Upper lobe of left lung (tissue), 6 donors: ENCODE data around the gene INIP. TPM values are rescaled to one million over a fixed set of nuclear protein-coding genes. Genes with fewer than 3 reads are reported as not detected.

Experiments used
- ATAC-seq, 2 donors: fragments of 200-7000 bp; cut with Tn5 transposase; one replicate each; pipeline ENCODE4 v1.9.1; 2022; ENCODE audit warnings: mild to moderate bottlenecking in 2 of 2, moderate library complexity in 2 of 2; ENCODE audit not compliant: low FRiP score in 2 of 2
- DNase-seq, 2 donors: peaks; one replicate each; pipeline ENCODE4 v3.0.0-alpha.2; 2019 to 2020
- H3K27ac ChIP-seq, 4 donors: fragments of 200-600 bp; sonication (generic); one replicate each; pipeline ENCODE4 v1.5.1; 2016 to 2019
- H3K27me3 ChIP-seq, 4 donors: fragments of 200-600 bp; sonication (generic); one replicate each; pipeline ENCODE4 v1.5.1; 2017 to 2019
- H3K36me3 ChIP-seq, 4 donors: fragments of 200-600 bp; sonication (generic); one replicate each; pipeline ENCODE4 v1.5.1; 2016 to 2019
- H3K4me1 ChIP-seq, 4 donors: fragments of 200-600 bp; sonication (generic); one replicate each; pipeline ENCODE4 v1.5.1; 2018 to 2019
- H3K4me3 ChIP-seq, 4 donors: fragments of 200-600 bp; sonication (generic); one replicate each; pipeline ENCODE4 v1.5.1; 2017 to 2019; ENCODE audit warnings: mild to moderate bottlenecking in 2 of 4, moderate library complexity in 1 of 4
- H3K9me3 ChIP-seq, 4 donors: fragments of 200-600 bp; sonication (generic); one replicate each; pipeline ENCODE4 v1.5.1; 2018 to 2019
- EP300 ChIP-seq, 4 donors: sonication (generic); formaldehyde crosslinking; IDR thresholded peaks; one replicate each; pipeline ENCODE4 v1.5.1; 2017; ENCODE audit warnings: antibody characterized with exemption in 4 of 4, control low read depth in 2 of 4
- POLR2A ChIP-seq, 4 donors: fragments of 450-650 bp; IDR thresholded peaks; one replicate each; pipeline ENCODE4 v1.5.1; 2016 to 2017; ENCODE audit warnings: antibody characterized with exemption in 4 of 4, mild to moderate bottlenecking in 2 of 4
- POLR2AphosphoS5 ChIP-seq, 2 donors: sonication (generic); formaldehyde crosslinking; IDR thresholded peaks; one replicate each; pipeline ENCODE4 v1.5.1; 2017; ENCODE audit warnings: antibody characterized with exemption in 2 of 2
- WGBS, 2 donors: methylation state at CpG; one replicate each; pipeline ENCODE4 v1.1.5; 2017 to 2018; 5-methylcytosine and 5-hydroxymethylcytosine counted together
- total RNA-seq, 6 donors: library from RNA; depleted of rRNA in 4 of 6; stranded (reverse); fragments of >200 nt in 4 of 6; gene quantifications; one replicate each; pipeline versions ENCODE4 v1.1.0 to v1.2.1, GENCODE V29; 2016 to 2021
- TF ChIP-seq, protein P1 (sequence below), 6 experiments: fragments of 450-650 bp in 4 of 6; fragments of 200-600 bp in 2 of 6; sonication (generic) in 2 of 6; IDR thresholded peaks; one replicate each; pipeline ENCODE4 v1.5.1; 2016 to 2019; ENCODE audit warnings: antibody characterized with exemption in 6 of 6
- donor health status: DM: no; HTN: no; CAD: no; lungs with moderate emphysema.
- donor health status: DM: no; HTN: yes; CAD: no; lungs with severe emphysema.

INIP gene
- total RNA-seq, 6 donors from 2014 or later = 6.1 to 35.6 (median 19.3) TPM

DNA sequence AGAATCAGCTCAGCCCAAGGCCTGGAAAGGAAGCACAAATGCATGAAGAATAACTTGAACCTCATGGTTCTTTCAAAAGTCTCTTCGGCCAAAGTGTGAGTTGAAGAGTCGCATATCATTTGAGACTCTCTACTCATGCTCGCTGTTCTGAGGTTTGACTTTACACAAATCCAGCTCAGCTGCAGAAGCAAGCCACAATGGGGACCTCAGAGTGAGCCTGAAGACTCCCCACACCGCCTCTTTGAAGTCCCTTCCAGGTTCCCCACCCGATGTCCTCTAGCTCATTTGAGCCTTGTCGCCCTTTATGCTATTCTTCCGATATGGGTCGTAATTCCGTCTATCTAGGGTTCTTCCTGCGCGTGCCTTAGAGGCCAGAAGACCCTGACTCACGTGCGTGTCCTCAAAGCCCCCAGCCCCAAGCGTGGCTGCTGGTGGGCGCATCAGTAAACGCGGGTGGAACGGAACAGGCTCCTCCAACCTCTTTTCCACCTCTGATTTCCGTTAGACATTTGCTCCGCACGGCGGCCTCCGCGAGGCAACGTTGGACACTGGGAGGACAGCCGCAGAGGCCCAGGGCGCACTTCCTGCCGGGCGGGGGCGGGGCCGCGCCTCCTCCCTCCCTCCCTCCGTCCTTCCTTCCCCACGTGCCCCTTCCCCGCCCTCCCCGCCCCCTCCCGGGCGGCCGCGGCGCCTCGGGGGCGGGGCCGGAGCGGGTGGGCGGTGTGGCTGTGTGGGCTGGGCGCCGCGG, 32.3 kb upstream of the INIP start, which contains the start of gene SNX30:
Gene SNX30 (plus strand): TSS at position 745 of the 748 bp plus-strand sequence. CDS start 242 bp downstream, outside the sequence.
- Histone ChIP-seq H3K4me3 (peak within 1 kb of the TSS; percentile 89 to 99 (median 99)), H3K27ac (peak within 1 kb of the TSS; percentile 81 to 96 (median 90)), H3K4me1 (peaks cover 35 to 46% (median 39%) of the 10 kb centered on the region in 4 donors), H3K27me3 (no peaks in the 10 kb centered on the region), H3K9me3 (no peaks in the 10 kb centered on the region), H3K36me3 (no peaks in the 10 kb centered on the region)
- TF ChIP-seq, protein P1, sequence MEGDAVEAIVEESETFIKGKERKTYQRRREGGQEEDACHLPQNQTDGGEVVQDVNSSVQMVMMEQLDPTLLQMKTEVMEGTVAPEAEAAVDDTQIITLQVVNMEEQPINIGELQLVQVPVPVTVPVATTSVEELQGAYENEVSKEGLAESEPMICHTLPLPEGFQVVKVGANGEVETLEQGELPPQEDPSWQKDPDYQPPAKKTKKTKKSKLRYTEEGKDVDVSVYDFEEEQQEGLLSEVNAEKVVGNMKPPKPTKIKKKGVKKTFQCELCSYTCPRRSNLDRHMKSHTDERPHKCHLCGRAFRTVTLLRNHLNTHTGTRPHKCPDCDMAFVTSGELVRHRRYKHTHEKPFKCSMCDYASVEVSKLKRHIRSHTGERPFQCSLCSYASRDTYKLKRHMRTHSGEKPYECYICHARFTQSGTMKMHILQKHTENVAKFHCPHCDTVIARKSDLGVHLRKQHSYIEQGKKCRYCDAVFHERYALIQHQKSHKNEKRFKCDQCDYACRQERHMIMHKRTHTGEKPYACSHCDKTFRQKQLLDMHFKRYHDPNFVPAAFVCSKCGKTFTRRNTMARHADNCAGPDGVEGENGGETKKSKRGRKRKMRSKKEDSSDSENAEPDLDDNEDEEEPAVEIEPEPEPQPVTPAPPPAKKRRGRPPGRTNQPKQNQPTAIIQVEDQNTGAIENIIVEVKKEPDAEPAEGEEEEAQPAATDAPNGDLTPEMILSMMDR (IDR thresholded peaks at IDR 0.05) = peak in 1 of 6 experiments; percentile 32
- TF ChIP-seq POLR2A (IDR thresholded peaks at IDR 0.05) = peak in 3 of 4 donors; percentile 31 to 83 (median 57)
- peak in 1 of 4 donors; percentile 7 for TF ChIP-seq EP300 (IDR thresholded peaks at IDR 0.05)
- TF ChIP-seq POLR2AphosphoS5 (IDR thresholded peaks at IDR 0.05) = peak; percentile 74 to 84
- DNase-seq = peak; percentile 94 to 98
- peak; percentile 95 to 96 for ATAC-seq
- WGBS, 2 donors = 7 to 11% methylated on average over 11 to 28 of the region's 49 CpGs

DNA sequence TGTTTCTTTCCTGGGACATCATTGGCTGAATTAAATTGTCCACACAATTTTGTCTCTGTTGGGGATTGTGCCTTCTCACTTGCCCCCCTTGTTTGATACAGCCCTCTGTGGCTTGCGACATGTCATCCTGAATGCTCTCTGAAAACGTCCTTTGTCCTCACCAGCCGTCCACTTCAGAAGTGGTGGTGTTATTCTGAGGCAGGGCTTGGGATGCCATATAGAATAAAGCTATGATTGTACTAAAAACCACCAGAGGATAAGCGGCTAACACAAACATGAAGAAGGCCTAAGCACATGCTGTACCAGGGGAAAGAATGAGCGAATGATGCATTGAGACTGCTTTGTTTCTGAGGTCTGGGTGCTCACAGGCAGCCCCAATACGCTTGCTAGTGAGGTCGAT, 29.2 kb upstream of the INIP start:
- Histone ChIP-seq H3K27ac (no peak overlapping the region), H3K4me3 (no peak overlapping the region), H3K4me1 (peaks cover 10 to 18% (median 12%) of the 10 kb centered on the region in 4 donors), H3K27me3 (no peaks in the 10 kb centered on the region), H3K36me3 (no peaks in the 10 kb centered on the region), H3K9me3 (no peaks in the 10 kb centered on the region)
- TF ChIP-seq POLR2A (IDR thresholded peaks at IDR 0.05) = no peak
- TF ChIP-seq EP300 (IDR thresholded peaks at IDR 0.05) = no peak
- TF ChIP-seq, protein P1 (IDR thresholded peaks at IDR 0.05) = no peak
- no peak for TF ChIP-seq POLR2AphosphoS5 (IDR thresholded peaks at IDR 0.05)
- ATAC-seq = no peak
- DNase-seq = no peak
- 81 to 83% methylated on average over 7 of the region's 7 CpGs for WGBS, 2 donors

DNA sequence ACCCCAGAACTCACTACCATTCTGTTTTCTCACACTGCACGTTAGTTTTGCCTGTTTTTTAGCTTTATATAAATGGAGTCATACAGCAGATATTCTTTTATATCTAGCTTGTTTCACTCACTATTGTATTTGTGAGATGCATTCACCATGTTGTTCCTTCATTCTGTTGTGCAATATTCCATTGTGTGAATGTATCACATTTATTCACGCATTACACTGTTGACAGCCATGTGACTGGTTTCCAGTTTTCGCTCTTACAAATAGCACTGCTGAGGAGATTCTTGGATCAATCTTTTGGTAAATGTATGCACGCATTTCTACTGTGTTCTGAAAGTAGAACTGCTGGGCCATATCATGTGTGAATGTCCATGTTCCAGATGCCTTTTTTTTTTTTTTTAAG, 26.3 kb upstream of the INIP start:
- Histone ChIP-seq H3K27ac (no peak overlapping the region), H3K9me3 (no peaks in the 10 kb centered on the region), H3K4me1 (no peaks in the 10 kb centered on the region), H3K36me3 (no peaks in the 10 kb centered on the region), H3K4me3 (no peak overlapping the region), H3K27me3 (no peaks in the 10 kb centered on the region)
- TF ChIP-seq EP300 (IDR thresholded peaks at IDR 0.05) = no peak
- TF ChIP-seq, protein P1 (IDR thresholded peaks at IDR 0.05) = no peak
- no peak for TF ChIP-seq POLR2A (IDR thresholded peaks at IDR 0.05)
- TF ChIP-seq POLR2AphosphoS5 (IDR thresholded peaks at IDR 0.05) = no peak
- 62 to 81% methylated on average over 4 of the region's 4 CpGs for WGBS, 2 donors
- no peak for ATAC-seq
- no peak for DNase-seq

DNA sequence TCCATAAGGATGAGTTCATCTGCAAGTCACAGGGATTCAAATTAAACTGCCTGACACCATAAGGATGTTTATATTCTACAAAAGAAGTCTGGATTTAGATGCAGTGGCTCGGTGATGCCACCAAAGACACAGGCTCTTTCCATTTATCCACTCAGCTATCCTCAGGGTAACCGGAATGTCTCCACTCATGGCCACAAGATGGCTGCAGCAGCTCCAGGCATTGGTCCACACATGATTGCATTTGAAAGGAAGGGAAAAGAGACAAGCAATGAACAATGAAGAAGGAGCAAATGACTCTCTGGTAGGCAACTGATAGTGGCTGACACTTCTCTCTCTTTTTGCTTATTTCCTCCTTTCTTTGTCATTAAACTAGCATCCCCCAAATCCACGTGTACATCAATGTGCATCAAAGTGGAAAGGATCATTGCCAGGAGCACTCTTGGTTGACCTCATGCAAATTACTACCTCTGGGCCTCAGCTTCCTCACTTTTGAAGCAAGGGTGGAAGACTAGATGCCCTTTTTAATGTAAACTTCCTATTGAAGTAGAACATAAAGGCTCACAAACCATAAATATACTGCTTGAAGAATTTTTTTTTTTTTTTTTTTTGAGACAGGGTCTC, 25.4 kb upstream of the INIP start:
- no peaks in the 10 kb centered on the region for H3K36me3 ChIP-seq
- no peaks in the 10 kb centered on the region for H3K27me3 ChIP-seq
- H3K4me3 ChIP-seq = no peak overlapping the region
- TF ChIP-seq, protein P1 (IDR thresholded peaks at IDR 0.05) = no peak
- TF ChIP-seq POLR2A (IDR thresholded peaks at IDR 0.05) (no peak), POLR2AphosphoS5 (IDR thresholded peaks at IDR 0.05) (no peak)
- 87 to 89% methylated on average over 3 of the region's 3 CpGs for WGBS, 2 donors
- H3K9me3 ChIP-seq = no peaks in the 10 kb centered on the region
- H3K4me1 ChIP-seq = no peaks in the 10 kb centered on the region
- no peak for DNase-seq
- ATAC-seq = no peak
- no peak overlapping the region for H3K27ac ChIP-seq
